ENCODE measurements around the gene ATP2C1.

DNA sequence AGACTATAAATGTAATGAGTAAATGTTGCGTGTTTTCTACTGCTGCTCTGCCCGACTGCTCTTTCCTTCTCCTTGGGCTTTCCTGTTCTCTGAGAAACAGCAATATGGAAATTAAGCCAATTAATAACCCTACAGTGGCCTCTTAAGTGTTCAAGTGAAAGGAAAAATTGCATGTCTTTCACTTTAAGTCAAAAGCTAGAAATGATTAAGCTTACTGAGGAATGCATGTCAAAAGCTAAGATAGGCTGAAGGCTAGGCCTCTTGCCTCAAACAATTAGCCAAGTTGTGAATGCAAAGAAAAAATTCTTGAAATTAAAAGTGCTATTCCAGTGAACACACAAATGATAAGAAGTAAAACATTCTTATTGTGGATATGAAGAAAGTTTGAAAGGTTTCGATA lies 55.0 kb downstream of the ATP2C1 start:
- TF ChIP-seq, protein P1, sequence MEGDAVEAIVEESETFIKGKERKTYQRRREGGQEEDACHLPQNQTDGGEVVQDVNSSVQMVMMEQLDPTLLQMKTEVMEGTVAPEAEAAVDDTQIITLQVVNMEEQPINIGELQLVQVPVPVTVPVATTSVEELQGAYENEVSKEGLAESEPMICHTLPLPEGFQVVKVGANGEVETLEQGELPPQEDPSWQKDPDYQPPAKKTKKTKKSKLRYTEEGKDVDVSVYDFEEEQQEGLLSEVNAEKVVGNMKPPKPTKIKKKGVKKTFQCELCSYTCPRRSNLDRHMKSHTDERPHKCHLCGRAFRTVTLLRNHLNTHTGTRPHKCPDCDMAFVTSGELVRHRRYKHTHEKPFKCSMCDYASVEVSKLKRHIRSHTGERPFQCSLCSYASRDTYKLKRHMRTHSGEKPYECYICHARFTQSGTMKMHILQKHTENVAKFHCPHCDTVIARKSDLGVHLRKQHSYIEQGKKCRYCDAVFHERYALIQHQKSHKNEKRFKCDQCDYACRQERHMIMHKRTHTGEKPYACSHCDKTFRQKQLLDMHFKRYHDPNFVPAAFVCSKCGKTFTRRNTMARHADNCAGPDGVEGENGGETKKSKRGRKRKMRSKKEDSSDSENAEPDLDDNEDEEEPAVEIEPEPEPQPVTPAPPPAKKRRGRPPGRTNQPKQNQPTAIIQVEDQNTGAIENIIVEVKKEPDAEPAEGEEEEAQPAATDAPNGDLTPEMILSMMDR (conservative IDR thresholded peaks at IDR 0.05; ENCODE audit: low read depth, low read length), result no peak
- no peak for TF ChIP-seq FOS (IDR thresholded peaks at IDR 0.05; ENCODE audit: low read depth, low read length)
- no peak for TF ChIP-seq MXI1 (IDR thresholded peaks at IDR 0.05; ENCODE audit: borderline replicate concordance, low read depth, low read length)

Data from IMR-90 (cell line).